HepG2 (cell line): ENCODE data around the gene IFT172. TPM values are rescaled to one million over a fixed set of nuclear protein-coding genes. Genes with fewer than 3 reads are reported as not detected.

Experiments used
- BRD4 ChIP-seq: sonication (generic); formaldehyde crosslinking; IDR thresholded peaks from 2 replicates; pipeline ENCODE4 v1.4.0; 2020; ENCODE audit warnings: missing genetic modification reagents
- GTF2F1 ChIP-seq: fragments of 150-350 bp; IDR thresholded peaks from 2 replicates; pipeline ENCODE4 v1.6.1; 2014; ENCODE audit warnings: low read length
- HOMEZ ChIP-seq: IDR thresholded peaks from 2 replicates; pipeline ENCODE4 v1.6.1; 2016; ENCODE audit warnings: low read depth
- IRF1 ChIP-seq: sonication (generic); formaldehyde crosslinking; IDR thresholded peaks from 2 replicates; pipeline ENCODE4 v1.4.0; 2020; ENCODE audit warnings: low read depth, mild to moderate bottlenecking, missing genetic modification reagents
- MLX ChIP-seq: IDR thresholded peaks from 2 replicates; pipeline ENCODE4 v1.6.1; 2016
- TAF1 ChIP-seq: sonication (generic); formaldehyde crosslinking; IDR thresholded peaks from 2 replicates; pipeline ENCODE4 v1.4.0; 2020; ENCODE audit warnings: missing genetic modification reagents
- USF2 ChIP-seq, 2 experiments: sonication (generic) in 1 of 2; formaldehyde crosslinking in 1 of 2; IDR thresholded peaks; 2 replicates each; pipeline versions ENCODE4 v1.5.1 to v1.6.1; 2011 to 2020; ENCODE audit warnings: borderline replicate concordance in 1 of 2, low read depth in 1 of 2, low read length in 1 of 2, mild to moderate bottlenecking in 1 of 2, missing genetic modification reagents in 1 of 2, moderate library complexity in 1 of 2
- ZHX1 ChIP-seq: sonication (generic); formaldehyde crosslinking; IDR thresholded peaks from 2 replicates; pipeline ENCODE4 v1.8.1; 2022; ENCODE audit warnings: low read depth, mild to moderate bottlenecking, missing genetic modification reagents
- ZNF121 ChIP-seq: sonication (generic); formaldehyde crosslinking; IDR thresholded peaks from 2 replicates; pipeline ENCODE4 v1.5.0; 2020; ENCODE audit warnings: mild to moderate bottlenecking, missing genetic modification reagents
- ZNF136 ChIP-seq: sonication (generic); formaldehyde crosslinking; IDR thresholded peaks from 2 replicates; pipeline ENCODE4 v1.8.1; 2022; ENCODE audit warnings: low read depth, mild to moderate bottlenecking, moderate library complexity, missing genetic modification reagents
- ZNF3 ChIP-seq: IDR thresholded peaks from 2 replicates; pipeline ENCODE4 v1.7.0; 2017; ENCODE audit warnings: inconsistent platforms
- ZNF30 ChIP-seq: sonication (generic); formaldehyde crosslinking; IDR thresholded peaks from 2 replicates; pipeline ENCODE4 v1.5.0; 2020; ENCODE audit warnings: mild to moderate bottlenecking, missing genetic modification reagents
- ZNF337 ChIP-seq: sonication (generic); formaldehyde crosslinking; IDR thresholded peaks from 2 replicates; pipeline ENCODE4 v1.5.1; 2020; ENCODE audit warnings: missing genetic modification reagents, low read depth, mild to moderate bottlenecking, borderline replicate concordance
- ZNF367 ChIP-seq: sonication (generic); formaldehyde crosslinking; IDR thresholded peaks from 2 replicates; pipeline ENCODE4 v1.4.0; 2020; ENCODE audit warnings: missing genetic modification reagents, borderline replicate concordance
- ZNF441 ChIP-seq: sonication (generic); formaldehyde crosslinking; IDR thresholded peaks from 2 replicates; pipeline ENCODE4 v1.7.0; 2021; ENCODE audit warnings: missing genetic modification reagents, borderline replicate concordance
- ZNF546 ChIP-seq: sonication (generic); formaldehyde crosslinking; conservative IDR thresholded peaks from 2 replicates; pipeline ENCODE4 v1.8.1; 2023; ENCODE audit warnings: mild to moderate bottlenecking, missing genetic modification reagents
- ZNF572 ChIP-seq: sonication (generic); formaldehyde crosslinking; IDR thresholded peaks from 2 replicates; pipeline ENCODE4 v1.5.1; 2020; ENCODE audit warnings: mild to moderate bottlenecking, missing genetic modification reagents
- ZNF75D ChIP-seq: sonication (generic); formaldehyde crosslinking; IDR thresholded peaks from 2 replicates; pipeline ENCODE4 v1.8.1; 2023; ENCODE audit warnings: missing genetic modification reagents, mild to moderate bottlenecking, borderline replicate concordance
- ZNF816 ChIP-seq: sonication (generic); formaldehyde crosslinking; IDR thresholded peaks from 2 replicates; pipeline ENCODE4 v1.8.0; 2022; ENCODE audit warnings: missing genetic modification reagents, mild to moderate bottlenecking, borderline replicate concordance
- polyA plus RNA-seq, 8 experiments: library from polyadenylated mRNA; depleted of rRNA in 3 of 8; stranded (reverse) in 7 of 8; unstranded in 1 of 8; fragments of >200 nt; fragmentation: Illumina TruSeq in 4 of 8; extraction: Trizol in 4 of 8; gene quantifications; 2 replicates each; pipeline versions ENCODE4 v1.2.1 to v1.2.3, GENCODE V29; 2011 to 2016; ENCODE audit warnings: low read depth in 4 of 8, missing spikeins in 1 of 8, mixed read lengths in 1 of 8; ENCODE audit not compliant: insufficient read depth in 1 of 8
- total RNA-seq, 5 experiments: library from RNA; depleted of rRNA; stranded (reverse); fragments of >200 nt; fragmentation: Illumina TruSeq; extraction: Trizol; gene quantifications; 2 replicates each; pipeline ENCODE4 v1.2.3, GENCODE V29; 2016; ENCODE audit warnings: low read depth in 1 of 5

Gene IFT172
- total and polyA plus RNA-seq, 2 of the 13 experiments (the other 11 are each of a cell fraction or from before 2014, with no cell fraction given): 21.6 to 35.7 TPM

- TF ChIP-seq MLX: peak; percentile 67
- no peak for TF ChIP-seq GTF2F1
- peak; percentile 96 for TF ChIP-seq BRD4 (CRISPR knock-in tag)
- peak; percentile 97 for TF ChIP-seq ZNF441 (CRISPR knock-in tag)
- TF ChIP-seq ZNF121 (CRISPR knock-in tag): peak; percentile 78
- TF ChIP-seq USF2 (IDR thresholded peaks at IDR 0.05; ENCODE audit: low read depth, low read length): no peak
- no peak; the same call in 1 of the 2 replicates for TF ChIP-seq USF2 (CRISPR knock-in tag; IDR thresholded peaks at IDR 0.05; ENCODE audit: borderline replicate concordance)
- TF ChIP-seq ZHX1 (CRISPR knock-in tag): peak; percentile 56; the same call in 1 of the 2 replicates
- TF ChIP-seq ZNF337 (CRISPR knock-in tag): peak; percentile 79; the same call in 1 of the 2 replicates
- TF ChIP-seq ZNF3: no peak
- no peak; the same call in none of the 2 replicates for TF ChIP-seq ZNF30 (CRISPR knock-in tag)
- TF ChIP-seq ZNF75D: no peak
- peak; percentile 66; the same call in 1 of the 2 replicates for TF ChIP-seq ZNF546 (CRISPR knock-in tag)
- TF ChIP-seq HOMEZ: peak; percentile 68; the same call in 1 of the 2 replicates
- peak; percentile 19; the same call in 1 of the 2 replicates for TF ChIP-seq IRF1 (CRISPR knock-in tag)
- TF ChIP-seq ZNF572: no peak
- TF ChIP-seq ZNF136 (CRISPR knock-in tag): peak; percentile 95
- TF ChIP-seq TAF1 (CRISPR knock-in tag): peak; percentile 99
- TF ChIP-seq ZNF816: peak; percentile 81; the same call in 1 of the 2 replicates
- no peak; the same call in 1 of the 2 replicates for TF ChIP-seq ZNF367 (CRISPR knock-in tag)
Observed at GRCh38 chr2:27409321-27410073, 80.0 kb downstream of the IFT172 start, which contains the start of gene PPM1G (continued).
